Type B pancreatic cell (in vitro differentiated cells): Measurements from ENCODE around the gene MTREX. TPM values are rescaled to one million over a fixed set of nuclear protein-coding genes. Genes with fewer than 3 reads are reported as not detected.

Experiments used
- DNase-seq: peaks from one replicate; pipeline ENCODE4 v3.0.0; 2021; ENCODE audit warnings: mixed read lengths; ENCODE audit not compliant: unreplicated experiment; ENCODE audit errors: extremely low spot score
- H3K27ac Mint-ChIP-seq: 2 replicates; pipeline ENCODE4 v1.8.0; 2021; ENCODE audit warnings: mild to moderate bottlenecking, mixed read lengths
- H3K27me3 Mint-ChIP-seq: 2 replicates; pipeline ENCODE4 v1.8.0; 2021; ENCODE audit warnings: mixed read lengths
- H3K36me3 Mint-ChIP-seq: 2 replicates; pipeline ENCODE4 v1.8.0; 2021; ENCODE audit warnings: mixed read lengths
- H3K4me1 Mint-ChIP-seq: one replicate; pipeline ENCODE4 v1.8.0; 2021; ENCODE audit warnings: mixed read lengths; ENCODE audit not compliant: unreplicated experiment
- H3K4me3 Mint-ChIP-seq: 2 replicates; pipeline ENCODE4 v1.8.0; 2021; ENCODE audit warnings: mild to moderate bottlenecking, mixed read lengths
- H3K9me3 Mint-ChIP-seq: 2 replicates; pipeline ENCODE4 v1.8.0; 2021; ENCODE audit warnings: mixed read lengths
- total RNA-seq: library from RNA; stranded (reverse); gene quantifications from 2 replicates; pipeline ENCODE4 v1.2.1, GENCODE V29; 2021; ENCODE audit warnings: low replicate concordance
- TF ChIP-seq, protein P1 (sequence below): fragments of 200-600 bp; sonication (generic); conservative IDR thresholded peaks from 2 replicates; pipeline ENCODE4 v1.5.0; 2021; ENCODE audit warnings: antibody characterized with exemption, mild to moderate bottlenecking

Gene MTREX
- total RNA-seq, 1 donor from 2014 or later, result 77.5 TPM

DNA sequence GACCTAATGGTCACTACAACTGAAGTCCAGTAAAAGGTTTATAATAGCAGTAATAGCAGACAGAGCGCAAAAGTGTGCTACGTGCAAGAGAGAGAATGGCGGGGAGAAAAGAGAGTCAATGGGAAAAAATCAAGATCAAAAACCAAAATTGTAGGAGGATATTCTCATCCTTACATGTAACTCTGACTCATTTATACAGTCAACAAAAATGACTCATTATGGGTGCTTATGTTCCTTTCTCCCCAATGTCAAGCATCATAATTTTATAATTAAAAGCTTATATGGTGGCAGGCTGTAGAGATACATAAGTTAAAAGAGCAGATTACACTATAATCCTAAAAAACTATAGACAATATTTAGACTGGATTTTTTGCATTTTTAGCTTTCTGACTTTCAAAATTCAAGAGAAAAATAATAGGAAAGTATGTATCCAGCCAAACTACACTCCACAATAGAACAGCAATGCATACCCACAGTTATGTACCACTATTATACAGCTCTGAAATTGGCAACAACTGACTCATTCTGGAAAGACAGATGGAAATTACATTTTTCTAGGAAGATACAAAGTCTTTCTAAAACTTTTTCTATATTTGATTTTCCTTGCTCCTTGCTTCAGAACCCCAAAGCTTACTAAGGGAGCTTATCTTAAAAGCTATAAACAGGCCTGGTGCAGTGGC, 148.6 kb downstream of the MTREX start:
- no peak overlapping the region for H3K4me3 Mint-ChIP-seq
- TF ChIP-seq, protein P1, sequence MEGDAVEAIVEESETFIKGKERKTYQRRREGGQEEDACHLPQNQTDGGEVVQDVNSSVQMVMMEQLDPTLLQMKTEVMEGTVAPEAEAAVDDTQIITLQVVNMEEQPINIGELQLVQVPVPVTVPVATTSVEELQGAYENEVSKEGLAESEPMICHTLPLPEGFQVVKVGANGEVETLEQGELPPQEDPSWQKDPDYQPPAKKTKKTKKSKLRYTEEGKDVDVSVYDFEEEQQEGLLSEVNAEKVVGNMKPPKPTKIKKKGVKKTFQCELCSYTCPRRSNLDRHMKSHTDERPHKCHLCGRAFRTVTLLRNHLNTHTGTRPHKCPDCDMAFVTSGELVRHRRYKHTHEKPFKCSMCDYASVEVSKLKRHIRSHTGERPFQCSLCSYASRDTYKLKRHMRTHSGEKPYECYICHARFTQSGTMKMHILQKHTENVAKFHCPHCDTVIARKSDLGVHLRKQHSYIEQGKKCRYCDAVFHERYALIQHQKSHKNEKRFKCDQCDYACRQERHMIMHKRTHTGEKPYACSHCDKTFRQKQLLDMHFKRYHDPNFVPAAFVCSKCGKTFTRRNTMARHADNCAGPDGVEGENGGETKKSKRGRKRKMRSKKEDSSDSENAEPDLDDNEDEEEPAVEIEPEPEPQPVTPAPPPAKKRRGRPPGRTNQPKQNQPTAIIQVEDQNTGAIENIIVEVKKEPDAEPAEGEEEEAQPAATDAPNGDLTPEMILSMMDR, result no peak
- H3K36me3 Mint-ChIP-seq, result no peaks in the 10 kb centered on the region
- no peaks in the 10 kb centered on the region for H3K9me3 Mint-ChIP-seq
- no peak for DNase-seq
- H3K27ac Mint-ChIP-seq, result no peak overlapping the region
- H3K27me3 Mint-ChIP-seq, result no peaks in the 10 kb centered on the region
- H3K4me1 Mint-ChIP-seq, result peaks cover 4% of the 10 kb centered on the region

DNA sequence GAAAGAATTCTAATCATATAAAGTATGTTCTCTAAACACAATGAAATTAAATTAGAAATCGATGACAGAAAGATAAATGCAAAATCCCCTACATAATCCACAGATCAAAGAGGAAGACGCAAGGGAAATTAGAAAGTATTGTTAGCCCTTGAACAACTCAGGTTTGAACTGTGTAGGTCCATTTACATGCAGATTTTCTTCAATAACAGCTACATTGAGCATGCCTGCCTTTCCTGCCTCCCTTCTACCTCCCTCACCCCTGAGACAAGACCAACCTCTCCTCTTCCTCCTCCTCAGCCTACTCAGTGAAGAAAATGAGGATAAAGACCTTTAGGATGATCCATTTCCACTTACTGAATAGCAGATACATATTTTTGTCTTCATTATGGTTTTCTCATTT, 151.8 kb downstream of the MTREX start:
- Mint-ChIP-seq H3K27ac (no peak overlapping the region), H3K36me3 (peaks cover 3% of the 10 kb centered on the region), H3K27me3 (no peaks in the 10 kb centered on the region), H3K4me3 (no peak overlapping the region), H3K9me3 (no peaks in the 10 kb centered on the region), H3K4me1 (peaks cover 4% of the 10 kb centered on the region)
- no peak for DNase-seq
- TF ChIP-seq, protein P1, result no peak

DNA sequence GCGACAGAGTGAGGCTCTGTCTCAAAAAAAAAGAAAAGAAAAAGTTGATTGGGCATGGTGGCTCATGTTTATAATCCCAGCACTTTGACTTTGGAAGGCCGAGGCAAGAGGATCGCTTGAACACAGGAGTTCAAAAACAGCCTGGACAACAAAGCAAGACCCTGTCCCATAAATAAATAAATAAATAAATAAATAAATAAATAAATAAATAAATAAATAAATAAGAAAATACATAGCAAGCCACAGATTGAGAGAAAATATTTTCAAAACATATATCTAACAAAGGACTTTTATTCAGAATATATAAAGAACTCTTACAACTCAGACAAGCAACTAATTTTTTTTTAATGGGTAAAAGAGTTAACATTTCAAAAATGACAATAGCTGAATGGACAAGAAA, 155.8 kb downstream of the MTREX start:
- peaks cover 13% of the 10 kb centered on the region for H3K36me3 Mint-ChIP-seq
- no peaks in the 10 kb centered on the region for H3K4me1 Mint-ChIP-seq
- H3K4me3 Mint-ChIP-seq, result no peak overlapping the region
- DNase-seq, result no peak
- H3K27me3 Mint-ChIP-seq, result no peaks in the 10 kb centered on the region
- H3K27ac Mint-ChIP-seq, result no peak overlapping the region
- H3K9me3 Mint-ChIP-seq, result no peaks in the 10 kb centered on the region
- TF ChIP-seq, protein P1, result no peak

DNA sequence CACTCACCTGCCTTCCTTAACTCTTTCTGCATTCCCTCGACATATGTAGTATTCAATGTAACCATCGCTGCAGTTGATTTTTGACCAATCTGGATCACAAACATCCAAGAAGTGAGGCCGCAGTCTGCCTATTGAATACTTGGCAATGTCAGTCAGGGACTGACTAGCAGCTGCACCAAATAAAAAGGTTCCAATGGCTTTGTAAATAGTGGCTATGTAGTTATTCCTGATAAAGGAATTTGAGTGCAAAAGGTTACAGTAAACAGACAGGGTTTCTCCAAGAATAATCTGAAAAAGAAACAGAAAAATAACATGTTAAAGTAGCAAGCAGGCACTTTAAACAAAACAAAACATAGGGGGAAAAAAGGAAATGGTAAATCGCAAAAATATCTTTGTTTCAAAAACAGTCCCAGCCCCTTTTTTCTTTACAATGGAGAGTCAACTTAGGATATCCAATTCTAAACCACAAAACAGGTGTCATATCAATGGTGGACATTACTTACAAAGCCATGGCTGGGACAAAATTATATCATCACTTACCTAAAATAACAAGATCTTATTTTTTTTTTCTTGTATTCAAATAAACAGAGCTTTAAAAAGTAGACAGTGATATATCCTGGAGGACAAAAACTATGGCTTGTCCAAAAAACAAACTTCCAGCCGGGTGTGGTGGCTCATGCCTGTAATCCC, 160.2 kb downstream of the MTREX start:
- Mint-ChIP-seq H3K4me1 (no peaks in the 10 kb centered on the region), H3K27ac (no peak overlapping the region), H3K9me3 (no peaks in the 10 kb centered on the region), H3K36me3 (peaks cover 13% of the 10 kb centered on the region), H3K4me3 (no peak overlapping the region), H3K27me3 (no peaks in the 10 kb centered on the region)
- TF ChIP-seq, protein P1, result no peak
- DNase-seq, result no peak

DNA sequence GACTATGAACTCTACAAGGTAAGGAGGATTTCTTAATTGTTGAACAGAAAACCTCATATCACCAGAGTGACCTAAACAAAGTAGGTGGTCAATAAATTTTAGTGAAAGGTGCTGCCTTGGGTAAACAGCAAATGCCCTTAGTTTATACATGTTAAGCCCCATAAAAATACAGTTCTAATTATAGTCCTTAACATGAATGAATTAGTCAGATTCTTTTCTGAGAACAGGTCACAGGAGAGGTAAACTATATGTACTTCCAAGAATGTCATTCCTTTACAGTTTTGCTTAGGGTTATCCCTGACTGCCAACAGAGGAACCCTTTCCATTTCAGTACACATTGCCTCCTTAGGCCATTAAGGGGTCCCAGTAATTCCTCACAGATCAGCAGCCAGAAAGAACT, 162.1 kb downstream of the MTREX start:
- DNase-seq, result no peak
- no peak overlapping the region for H3K27ac Mint-ChIP-seq
- TF ChIP-seq, protein P1, result no peak
- H3K9me3 Mint-ChIP-seq, result no peaks in the 10 kb centered on the region
- no peak overlapping the region for H3K4me3 Mint-ChIP-seq
- H3K27me3 Mint-ChIP-seq, result no peaks in the 10 kb centered on the region
- H3K4me1 Mint-ChIP-seq, result no peaks in the 10 kb centered on the region
- peaks cover 7% of the 10 kb centered on the region for H3K36me3 Mint-ChIP-seq
